Prostate gland (tissue), 2 donors: ENCODE results near the gene SORBS2. TPM values are rescaled to one million over a fixed set of nuclear protein-coding genes. Genes with fewer than 3 reads are reported as not detected.

Experiments
- DNase-seq: peaks from one replicate; pipeline ENCODE4 v3.0.0-alpha.2; 2019; ENCODE audit warnings: low spot score
- H3K27ac ChIP-seq, 2 donors: fragments of 200-600 bp; sonication (generic); 2 replicates each; pipeline ENCODE4 v1.5.1; 2017 to 2019
- H3K27me3 ChIP-seq: fragments of 200-600 bp; sonication (generic); replicated peaks from 2 replicates; pipeline ENCODE4 v1.5.1; 2019; ENCODE audit not compliant: insufficient read depth
- H3K36me3 ChIP-seq, 2 donors: fragments of 200-600 bp; sonication (generic); 1 replicate in 1 of 2; 2 replicates in 1 of 2; pipeline versions ENCODE4 v1.5.1 to v1.8.1; 2017 to 2019
- H3K4me1 ChIP-seq: fragments of 200-600 bp; sonication (generic); replicated peaks from 2 replicates; pipeline ENCODE4 v1.5.1; 2019
- H3K4me3 ChIP-seq, 2 donors: fragments of 200-600 bp; sonication (generic); 2 replicates each; pipeline ENCODE4 v1.5.1; 2017 to 2019
- H3K9me3 ChIP-seq: fragments of 200-600 bp; sonication (generic); 2 replicates; pipeline ENCODE4 v1.5.1; 2017
- CTCF ChIP-seq, 4 experiments: fragments of 200-600 bp in 2 of 4; fragments of 450-650 bp in 2 of 4; sonication (generic) in 2 of 4; IDR thresholded peaks; 1 replicate in 3 of 4; 2 replicates in 1 of 4; pipeline ENCODE4 v1.5.1; 2016 to 2019; ENCODE audit warnings: antibody characterized with exemption in 4 of 4, mild to moderate bottlenecking in 2 of 4, moderate library complexity in 2 of 4
- POLR2A ChIP-seq: fragments of 450-650 bp; IDR thresholded peaks from one replicate; pipeline ENCODE4 v1.6.1; 2016; ENCODE audit warnings: antibody characterized with exemption, mild to moderate bottlenecking
- POLR2AphosphoS5 ChIP-seq: sonication (generic); formaldehyde crosslinking; IDR thresholded peaks from one replicate; pipeline ENCODE4 v1.6.1; 2017; ENCODE audit warnings: antibody characterized with exemption
- WGBS: methylation state at CpG from one replicate; pipeline ENCODE4 v1.1.5; 2018; 5-methylcytosine and 5-hydroxymethylcytosine counted together
- intact Hi-C: fragments of 100-400 bp; cut with DNase I; formaldehyde crosslinking; loops from one replicate; pipeline ENCODE4 v1.14.2; 2022
- total RNA-seq, 2 donors: library from RNA; depleted of rRNA; stranded (reverse); fragments of >200 nt; gene quantifications; one replicate each; pipeline ENCODE4 v1.1.0, GENCODE V29; 2016

Gene SORBS2
- total RNA-seq, 2 donors from 2014 or later = 175 to 242 TPM

- no peak for DNase-seq
- Histone ChIP-seq H3K36me3 (no peaks in the 10 kb centered on the region), H3K27me3 (no peaks in the 10 kb centered on the region), H3K9me3 (no peaks in the 10 kb centered on the region), H3K4me3 (no peak overlapping the region), H3K27ac (peak overlapping the region in 1 of 2 donors; percentile 40), H3K4me1 (no peaks in the 10 kb centered on the region)
- WGBS = 79% methylated on average over 4 of the region's 4 CpGs
- intact Hi-C loops = loop anchor here (5.0 to 10.0 kb wide), 3 partner anchors 39 to 259 kb away; no protein-coding TSS in a partner anchor
- TF ChIP-seq POLR2AphosphoS5 (no peak), POLR2A (no peak), CTCF (IDR thresholded peaks at IDR 0.05) (no peak)
Measured at GRCh38 chr4:185775792-185776555, 36.0 kb downstream of the SORBS2 start.

GRCh38 chr4:185774845-185775680 lies 36.9 kb downstream of the SORBS2 start:
- no peak overlapping the region for H3K4me3 ChIP-seq
- intact Hi-C loops = loop anchor here (5.0 to 10.0 kb wide), 3 partner anchors 38 to 260 kb away; no protein-coding TSS in a partner anchor
- no peak for DNase-seq
- no peaks in the 10 kb centered on the region for H3K9me3 ChIP-seq
- peak overlapping the region; percentile 40 to 41 for H3K27ac ChIP-seq
- no peaks in the 10 kb centered on the region for H3K27me3 ChIP-seq
- H3K4me1 ChIP-seq = no peaks in the 10 kb centered on the region
- WGBS = 18% methylated on average over 5 of the region's 5 CpGs
- no peaks in the 10 kb centered on the region for H3K36me3 ChIP-seq
- TF ChIP-seq POLR2AphosphoS5 (no peak), CTCF (IDR thresholded peaks at IDR 0.05) (no peak), POLR2A (no peak)

- peak overlapping the region; percentile 41 to 56 for H3K27ac ChIP-seq
- intact Hi-C loops = loop anchor here (10.0 kb wide), 2 partner anchors 119 to 261 kb away; no protein-coding TSS in a partner anchor
- H3K4me3 ChIP-seq = peak overlapping the region in 1 of 2 donors; percentile 12
- WGBS = 41% methylated on average over 8 of the region's 8 CpGs
- TF ChIP-seq POLR2A = no peak
- no peak for TF ChIP-seq POLR2AphosphoS5
- no peak for TF ChIP-seq CTCF (IDR thresholded peaks at IDR 0.05)
- no peaks in the 10 kb centered on the region for H3K36me3 ChIP-seq
- no peaks in the 10 kb centered on the region for H3K9me3 ChIP-seq
- no peak for DNase-seq
- no peaks in the 10 kb centered on the region for H3K4me1 ChIP-seq
- H3K27me3 ChIP-seq = no peaks in the 10 kb centered on the region
Measured at GRCh38 chr4:185774131-185774653, 37.8 kb downstream of the SORBS2 start.

GRCh38 chr4:185773419-185773818 lies 38.6 kb downstream of the SORBS2 start:
- Histone ChIP-seq H3K27ac (peak overlapping the region; percentile 41 to 56), H3K36me3 (no peaks in the 10 kb centered on the region), H3K9me3 (no peaks in the 10 kb centered on the region), H3K27me3 (no peaks in the 10 kb centered on the region), H3K4me3 (no peak overlapping the region), H3K4me1 (no peaks in the 10 kb centered on the region)
- 57% methylated on average over 11 of the region's 11 CpGs for WGBS
- TF ChIP-seq POLR2AphosphoS5 = peak; percentile 26
- TF ChIP-seq CTCF (IDR thresholded peaks at IDR 0.05) = no peak
- no peak for TF ChIP-seq POLR2A
- DNase-seq = no peak
- intact Hi-C loops = loop anchor here (10.0 kb wide), 2 partner anchors 119 to 261 kb away; no protein-coding TSS in a partner anchor
